Endothelial cell of umbilical vein (primary cell): Measurements from ENCODE around the gene FRRS1L. TPM values are rescaled to one million over a fixed set of nuclear protein-coding genes. Genes with fewer than 3 reads are reported as not detected.

ENCODE experiments used
- BruUV-seq: library from RNA; stranded (reverse); fragments of 400-500 nt; replicated peaks from 2 replicates; lab custom pipeline; 2021; lab: Mats Ljungman, UMichigan
- CTCF ChIA-PET: fragments of 300-600, 350-600 bp; sonication (Branson Sonifier 250); formaldehyde crosslinking; loops from one replicate; lab custom pipeline; 2021; ENCODE audit warnings: antibody characterized with exemption, inconsistent platforms; lab: Charles Lee
- POLR2A ChIA-PET: fragments of 300-600, 350-600 bp; sonication (Branson Sonifier 250); formaldehyde crosslinking; loops from one replicate; lab custom pipeline; 2021; ENCODE audit warnings: antibody characterized with exemption, inconsistent platforms; lab: Charles Lee
- DNase-seq: peaks from one replicate; pipeline ENCODE4 v3.0.0-alpha.2; 2011; ENCODE audit warnings: low read depth, low spot score
- FAIRE-seq: peaks from 2 replicates; lab custom pipeline; 2011; peaks lifted over from hg19 to GRCh38; lab: Jason Lieb, UNC
- H2AFZ ChIP-seq: 2 replicates; pipeline ENCODE4 v1.6.0; 2012; ENCODE audit warnings: low read depth, low read length, control low read depth, inconsistent platforms
- H3K27ac ChIP-seq: 2 replicates; pipeline ENCODE4 v1.5.1; 2011; ENCODE audit warnings: low read depth, mild to moderate bottlenecking, control low read depth, low read length, moderate library complexity; ENCODE audit not compliant: insufficient read depth
- H3K27me3 ChIP-seq, 2 experiments: 2 replicates each; pipeline versions ENCODE4 v1.6.0 to v1.6.1; 2011; ENCODE audit warnings: low read length in 2 of 2, mixed read lengths in 1 of 2; ENCODE audit not compliant: control insufficient read depth in 2 of 2, insufficient read depth in 2 of 2
- H3K36me3 ChIP-seq, 2 experiments: 2 replicates in 1 of 2; 3 replicates in 1 of 2; pipeline ENCODE4 v1.5.1; 2011; ENCODE audit warnings: low read length in 2 of 2, mild to moderate bottlenecking in 1 of 2, moderate library complexity in 1 of 2; ENCODE audit not compliant: control insufficient read depth in 2 of 2, insufficient read depth in 2 of 2; ENCODE audit errors: extremely low read depth in 1 of 2
- H3K4me1 ChIP-seq: 3 replicates; pipeline ENCODE4 v1.5.1; 2011; ENCODE audit warnings: mild to moderate bottlenecking, low read length; ENCODE audit not compliant: control insufficient read depth, insufficient read depth; ENCODE audit errors: extremely low read depth
- H3K4me2 ChIP-seq: 2 replicates; pipeline ENCODE4 v1.6.1; 2011; ENCODE audit warnings: low read length, control low read depth, mixed read lengths; ENCODE audit not compliant: insufficient read depth
- H3K4me3 ChIP-seq, 3 experiments: fragments of 200-600 bp in 1 of 3; sonication (generic), shearing (Covaris generic) in 1 of 3; replicated peaks in 1 of 3; 2 replicates each; pipeline ENCODE4 v1.5.1; 2011 to 2016; ENCODE audit warnings: control low read depth in 3 of 3, low read length in 3 of 3, mild to moderate bottlenecking in 2 of 3, inconsistent platforms in 1 of 3, low read depth in 1 of 3, moderate library complexity in 1 of 3; ENCODE audit not compliant: insufficient read depth in 1 of 3
- H3K79me2 ChIP-seq: 2 replicates; pipeline ENCODE4 v1.6.0; 2012; ENCODE audit warnings: low read length, inconsistent platforms; ENCODE audit not compliant: control insufficient read depth, insufficient read depth
- H3K9ac ChIP-seq: replicated peaks from 2 replicates; pipeline ENCODE3; 2011; ENCODE audit warnings: low read length, control low read depth; ENCODE audit not compliant: insufficient read depth; ENCODE audit errors: extremely low read depth
- H3K9me1 ChIP-seq: replicated peaks from 3 replicates; pipeline ENCODE4 v1.6.0; 2011; ENCODE audit warnings: mild to moderate bottlenecking, low read length; ENCODE audit not compliant: control insufficient read depth, insufficient read depth; ENCODE audit errors: extremely low read depth
- H3K9me3 ChIP-seq: replicated peaks from 2 replicates; pipeline ENCODE4 v1.5.1; 2012; ENCODE audit warnings: low read length, inconsistent platforms; ENCODE audit not compliant: control insufficient read depth, insufficient read depth
- H4K20me1 ChIP-seq: replicated peaks from 2 replicates; pipeline ENCODE3; 2011; ENCODE audit warnings: mild to moderate bottlenecking, low read length; ENCODE audit not compliant: control insufficient read depth, insufficient read depth; ENCODE audit errors: extremely low read depth
- CTCF ChIP-seq, 2 donors: IDR thresholded peaks; 1 replicate in 1 of 2; 2 replicates in 1 of 2; pipeline ENCODE4 v1.5.1; 2011; ENCODE audit warnings: low read length in 2 of 2, mild to moderate bottlenecking in 2 of 2, moderate library complexity in 2 of 2, control low read depth in 1 of 2, inconsistent platforms in 1 of 2, low read depth in 1 of 2; ENCODE audit not compliant: insufficient read depth in 1 of 2; ENCODE audit errors: extremely low read depth in 1 of 2
- EZH2 ChIP-seq: IDR thresholded peaks from 2 replicates; pipeline ENCODE4 v1.6.1; 2012; ENCODE audit warnings: borderline replicate concordance, low read depth, mild to moderate bottlenecking, moderate library complexity, low read length, inconsistent platforms; ENCODE audit not compliant: severe bottlenecking
- FOS ChIP-seq: IDR thresholded peaks from 2 replicates; pipeline ENCODE4 v1.6.1; 2011; ENCODE audit warnings: mild to moderate bottlenecking, low read length, moderate library complexity, borderline replicate concordance; ENCODE audit not compliant: insufficient read depth
- GATA2 ChIP-seq: IDR thresholded peaks from 2 replicates; pipeline ENCODE4 v1.7.0; 2011; ENCODE audit warnings: low read depth, mild to moderate bottlenecking, moderate library complexity, mixed read lengths, low read length; ENCODE audit not compliant: insufficient read length, insufficient read depth
- JUN ChIP-seq: IDR thresholded peaks from 2 replicates; pipeline ENCODE4 v1.6.1; 2011; ENCODE audit warnings: borderline replicate concordance, low read depth; ENCODE audit not compliant: insufficient read length, insufficient read depth
- MYC ChIP-seq: IDR thresholded peaks from one replicate; pipeline ENCODE4 v1.6.1; 2011; ENCODE audit warnings: mild to moderate bottlenecking, low read depth, low read length
- POLR2A ChIP-seq: IDR thresholded peaks from 2 replicates; pipeline ENCODE4 v1.6.1; 2012; ENCODE audit warnings: low read depth, mild to moderate bottlenecking, control low read depth, low read length
- POLR2AphosphoS5 ChIP-seq: IDR thresholded peaks from 2 replicates; pipeline ENCODE4 v1.6.1; 2012; ENCODE audit warnings: low read depth, mild to moderate bottlenecking, control low read depth, low read length, moderate library complexity; ENCODE audit not compliant: insufficient read depth
- dilution Hi-C: fragments of 300-500 bp; cut with MboI; formaldehyde crosslinking; loops from one replicate; pipeline ENCODE4 v1.15.0; 2019; ENCODE audit warnings: low sequenced_read_pairs; ENCODE audit not compliant: extremely low pct_ligation_motif_present
- intact Hi-C: fragments of 100-400 bp; cut with micrococcal nuclease; formaldehyde crosslinking; loops from one replicate; pipeline ENCODE4 v1.10.0; 2022
- polyA plus RNA-seq, 4 experiments: library from polyadenylated mRNA; depleted of rRNA in 3 of 4; stranded (reverse) in 3 of 4; unstranded in 1 of 4; fragments of >200 nt; gene quantifications; 2 replicates each; pipeline versions ENCODE4 v1.2.1 to v1.2.3, GENCODE V29; 2011 to 2012; ENCODE audit warnings: missing spikeins in 1 of 4
- total RNA-seq: library from RNA; stranded (reverse); gene quantifications from 2 replicates; pipeline ENCODE4 v1.2.3, GENCODE V29; 2021
- TF ChIP-seq, protein P1 (sequence below): IDR thresholded peaks from 2 replicates; pipeline ENCODE4 v1.6.1; 2011; ENCODE audit not compliant: insufficient read depth, insufficient read length

Gene FRRS1L
- total and polyA plus RNA-seq, 2 donors (not counting 3 experiments of a cell fraction or from before 2014, with no cell fraction given): not detected

GRCh38 chr9:109113254-109113653, 53.8 kb downstream of the FRRS1L start:
- CTCF ChIA-PET: no interaction called here
- POLR2A ChIA-PET: no interaction called here
- no peak overlapping the region for H3K9ac ChIP-seq
- H3K36me3 ChIP-seq: no peaks in the 10 kb centered on the region
- no peaks in the 10 kb centered on the region for H3K27me3 ChIP-seq
- no peak overlapping the region for H2AFZ ChIP-seq
- peak overlapping the region; percentile 28 for H3K4me2 ChIP-seq
- no peaks in the 10 kb centered on the region for H3K9me3 ChIP-seq
- intact Hi-C loops (loop anchor here (5.0 to 10.0 kb wide), 3 partner anchors 121 to 1628 kb away; partner anchors contain the start of genes ABITRAM, ELP1 and KLF4), dilution Hi-C loops (no loop called here)
- H3K27ac ChIP-seq: no peak overlapping the region
- TF ChIP-seq GATA2: no peak
- DNase-seq: peak; percentile 38
- no peak for FAIRE-seq
- H4K20me1 ChIP-seq: no peaks in the 10 kb centered on the region
- H3K79me2 ChIP-seq: peaks cover 90% of the 10 kb centered on the region
- no peaks in the 10 kb centered on the region for H3K9me1 ChIP-seq
- no peak overlapping the region for H3K4me3 ChIP-seq
- peaks cover 48% of the 10 kb centered on the region for H3K4me1 ChIP-seq
- BruUV-seq: no TSS peak

DNA sequence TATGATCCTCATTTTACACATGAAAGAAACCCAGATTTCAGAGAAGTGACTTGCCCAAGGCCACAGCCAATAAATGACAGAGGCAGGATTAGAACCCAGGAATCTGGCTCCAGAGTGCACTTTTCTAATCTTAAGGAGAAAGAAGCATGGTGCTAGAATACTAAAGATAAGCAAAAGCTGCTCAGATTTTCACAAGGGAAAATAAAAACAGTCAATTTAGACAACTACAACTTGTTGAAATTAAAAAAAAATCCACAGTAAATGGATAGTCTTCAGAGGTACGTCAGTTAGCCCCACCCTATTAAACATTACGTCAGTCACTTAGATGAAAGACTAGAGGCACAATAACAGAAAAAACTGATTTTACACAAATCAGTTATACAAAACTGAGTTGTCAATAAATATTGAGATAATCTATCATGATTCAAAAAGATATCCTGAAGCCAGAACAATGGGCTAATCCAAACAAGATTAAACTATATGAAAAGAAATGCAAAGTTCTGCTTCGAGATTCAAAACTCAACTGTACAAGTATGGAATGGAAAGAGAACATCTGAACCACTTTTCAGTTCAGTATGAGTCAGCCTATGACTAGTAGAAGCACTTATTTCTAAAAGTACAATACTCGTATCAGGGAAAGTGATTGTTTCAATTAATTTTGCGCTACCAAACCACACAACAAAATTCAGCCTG, 56.6 kb downstream of the FRRS1L start:
- BruUV-seq: TSS peak; percentile 74
- Histone ChIP-seq H3K36me3 (no peaks in the 10 kb centered on the region), H3K9me3 (no peaks in the 10 kb centered on the region), H3K27ac (peak overlapping the region; percentile 77), H3K4me1 (peaks cover 52% of the 10 kb centered on the region), H3K9ac (peak overlapping the region; percentile 74), H4K20me1 (no peaks in the 10 kb centered on the region), H3K27me3 (no peaks in the 10 kb centered on the region), H2AFZ (no peak overlapping the region), H3K79me2 (peaks cover 78% of the 10 kb centered on the region), H3K9me1 (no peaks in the 10 kb centered on the region), H3K4me3 (peak overlapping the region in 1 of 3 experiments; percentile 46), H3K4me2 (peak overlapping the region; percentile 78)
- ChIA-PET POLR2A (interaction anchor here (0.9 to 2.0 kb wide), 4 partner anchors 9 to 13 kb away, joined by 3 to 8 read pairs (median 4); partner anchors contain the start of gene TMEM245), CTCF (interaction anchor here (1.2 to 2.3 kb wide), 5 partner anchors 9 to 156 kb away, joined by 3 to 14 read pairs (median 5); partner anchors contain the start of gene TMEM245)
- TF ChIP-seq GATA2 (no peak), MYC (no peak), POLR2A (no peak), POLR2AphosphoS5 (no peak), CTCF (IDR thresholded peaks at IDR 0.05; ENCODE audit: extremely low read depth in 1 of 2, insufficient read depth in 1 of 2, low read depth in 1 of 2, low read length in 2 of 2) (no peak), JUN (peak; percentile 71), EZH2 (no peak), FOS (peak; percentile 81)
- TF ChIP-seq, protein P1, sequence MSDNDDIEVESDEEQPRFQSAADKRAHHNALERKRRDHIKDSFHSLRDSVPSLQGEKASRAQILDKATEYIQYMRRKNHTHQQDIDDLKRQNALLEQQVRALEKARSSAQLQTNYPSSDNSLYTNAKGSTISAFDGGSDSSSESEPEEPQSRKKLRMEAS: no peak
- FAIRE-seq: peak; percentile 79
- dilution Hi-C loops: no loop called here
- DNase-seq: peak; percentile 89
- intact Hi-C loops: loop anchor here (1.0 to 10.0 kb wide), 8 partner anchors 8 to 1626 kb away; partner anchors contain the start of genes ABITRAM, CTNNAL1, ELP1 and KLF4
